Measurements from ENCODE around the gene SGMS1. TPM values are rescaled to one million over a fixed set of nuclear protein-coding genes. Genes with fewer than 3 reads are reported as not detected.

Gene SGMS1
- total RNA-seq, 1 donor from 2014 or later = 27.5 TPM

GRCh38 chr10:50579491-50580261, 44.1 kb downstream of the SGMS1 start:
- ChIA-PET CTCF (no interaction called here), POLR2A (no interaction called here)
- TF ChIP-seq CTCF (IDR thresholded peaks at IDR 0.05) = no peak
- ATAC-seq (ENCODE audit: low read depth) (no peak), DNase-seq (no peak)
- Mint-ChIP-seq H3K4me3 (no peak overlapping the region), H3K4me1 (peaks cover 69% of the 10 kb centered on the region), H3K27ac (no peak overlapping the region), H3K27me3 (no peaks in the 10 kb centered on the region), H3K36me3 (ENCODE audit: low read depth) (peaks cover 19% of the 10 kb centered on the region), H3K9me3 (no peaks in the 10 kb centered on the region)
- intact Hi-C loops (cut with micrococcal nuclease) = no loop called here

GRCh38 chr10:50578949-50579348, 44.8 kb downstream of the SGMS1 start:
- DNase-seq = no peak
- H3K27ac Mint-ChIP-seq = peak overlapping the region; percentile 24
- ChIA-PET POLR2A (no interaction called here), CTCF (no interaction called here)
- no peak for ATAC-seq (ENCODE audit: low read depth)
- intact Hi-C loops (cut with micrococcal nuclease) = no loop called here
- no peaks in the 10 kb centered on the region for H3K27me3 Mint-ChIP-seq
- H3K9me3 Mint-ChIP-seq = no peaks in the 10 kb centered on the region
- no peak for TF ChIP-seq CTCF (IDR thresholded peaks at IDR 0.05)
- peaks cover 72% of the 10 kb centered on the region for H3K4me1 Mint-ChIP-seq
- no peak overlapping the region for H3K4me3 Mint-ChIP-seq
- peaks cover 18% of the 10 kb centered on the region for H3K36me3 Mint-ChIP-seq (ENCODE audit: low read depth)

GRCh38 chr10:50577681-50578350, 45.9 kb downstream of the SGMS1 start:
- H3K27ac Mint-ChIP-seq = peak overlapping the region; percentile 24
- H3K4me1 Mint-ChIP-seq = peaks cover 74% of the 10 kb centered on the region
- intact Hi-C loops (cut with micrococcal nuclease) = loop anchor here (2.0 kb wide), 1 partner anchor 21 kb away; no protein-coding TSS in a partner anchor
- H3K4me3 Mint-ChIP-seq = no peak overlapping the region
- no peaks in the 10 kb centered on the region for H3K27me3 Mint-ChIP-seq
- ATAC-seq (ENCODE audit: low read depth) = peak; percentile 21
- DNase-seq = no peak
- H3K9me3 Mint-ChIP-seq = no peaks in the 10 kb centered on the region
- peaks cover 8% of the 10 kb centered on the region for H3K36me3 Mint-ChIP-seq (ENCODE audit: low read depth)
- ChIA-PET POLR2A (interaction anchor here (0.9 to 1.6 kb wide), 2 partner anchors 46 to 47 kb away, joined by 3 to 4 read pairs; partner anchors contain the start of gene SGMS1), CTCF (interaction anchor here (0.8 to 1.1 kb wide), 2 partner anchors 14 to 44 kb away, joined by 3 read pairs; no protein-coding TSS in a partner anchor)
- no peak for TF ChIP-seq CTCF (IDR thresholded peaks at IDR 0.05)

GRCh38 chr10:50577010-50577409, 46.7 kb downstream of the SGMS1 start:
- intact Hi-C loops (cut with micrococcal nuclease) = loop anchor here (2.0 kb wide), 1 partner anchor 22 kb away; no protein-coding TSS in a partner anchor
- H3K4me1 Mint-ChIP-seq = peaks cover 76% of the 10 kb centered on the region
- H3K4me3 Mint-ChIP-seq = no peak overlapping the region
- H3K27ac Mint-ChIP-seq = no peak overlapping the region
- no peaks in the 10 kb centered on the region for H3K9me3 Mint-ChIP-seq
- H3K36me3 Mint-ChIP-seq (ENCODE audit: low read depth) = peaks cover 1% of the 10 kb centered on the region
- POLR2A ChIA-PET = interaction anchor here (1.6 kb wide), 1 partner anchor 48 kb away, joined by 4 read pairs; no protein-coding TSS in a partner anchor
- CTCF ChIA-PET = no interaction called here
- ATAC-seq (ENCODE audit: low read depth) = no peak
- no peak for DNase-seq
- no peak for TF ChIP-seq CTCF (IDR thresholded peaks at IDR 0.05)
- no peaks in the 10 kb centered on the region for H3K27me3 Mint-ChIP-seq

- ATAC-seq (ENCODE audit: low read depth) (no peak), DNase-seq (no peak)
- CTCF ChIA-PET = no interaction called here
- no peak overlapping the region for H3K27ac Mint-ChIP-seq
- no peaks in the 10 kb centered on the region for H3K9me3 Mint-ChIP-seq
- H3K4me3 Mint-ChIP-seq = no peak overlapping the region
- intact Hi-C loops (cut with micrococcal nuclease) = loop anchor here (2.0 kb wide), 1 partner anchor 22 kb away; no protein-coding TSS in a partner anchor
- TF ChIP-seq CTCF (IDR thresholded peaks at IDR 0.05) = no peak
- no peaks in the 10 kb centered on the region for H3K27me3 Mint-ChIP-seq
- H3K36me3 Mint-ChIP-seq (ENCODE audit: low read depth) = no peaks in the 10 kb centered on the region
- H3K4me1 Mint-ChIP-seq = peaks cover 75% of the 10 kb centered on the region
- POLR2A ChIA-PET = interaction anchor here (1.6 kb wide), 1 partner anchor 48 kb away, joined by 4 read pairs; no protein-coding TSS in a partner anchor
Measured at GRCh38 chr10:50576245-50576815, 47.4 kb downstream of the SGMS1 start.

Data from activated B cell treated with CpG ODN at 0.5 μM for 24 hours (primary cell).